GM19238 (cell line): ENCODE measurements around the gene MCM8.

Experiments used
- DNase-seq: peaks from one replicate; pipeline ENCODE4 v3.0.0; 2011; ENCODE audit warnings: low spot score; ENCODE audit not compliant: insufficient read length

MCM8 gene

GRCh38 chr20:5950271-5951031, at the start of gene MCM8, which contains the start of gene TRMT6:
MCM8 (plus strand) TSS chr20:5950652; CDS start chr20:5952016, 1,364 bp downstream.
TRMT6 (minus strand) TSS chr20:5950533; CDS start chr20:5950405, 128 bp downstream.
- DNase-seq = peak; percentile 86

GRCh38 chr20:5900908-5901307, 49.5 kb upstream of the MCM8 start:
- DNase-seq = no peak

GRCh38 chr20:5908981-5909380, 41.5 kb upstream of the MCM8 start:
- no peak for DNase-seq

- no peak for DNase-seq
Observed at GRCh38 chr20:5910186-5910585, 40.3 kb upstream of the MCM8 start.

GRCh38 chr20:5913166-5913565, 37.3 kb upstream of the MCM8 start:
- no peak for DNase-seq

- DNase-seq = no peak
Observed at GRCh38 chr20:5914859-5915258, 35.6 kb upstream of the MCM8 start.

DNA sequence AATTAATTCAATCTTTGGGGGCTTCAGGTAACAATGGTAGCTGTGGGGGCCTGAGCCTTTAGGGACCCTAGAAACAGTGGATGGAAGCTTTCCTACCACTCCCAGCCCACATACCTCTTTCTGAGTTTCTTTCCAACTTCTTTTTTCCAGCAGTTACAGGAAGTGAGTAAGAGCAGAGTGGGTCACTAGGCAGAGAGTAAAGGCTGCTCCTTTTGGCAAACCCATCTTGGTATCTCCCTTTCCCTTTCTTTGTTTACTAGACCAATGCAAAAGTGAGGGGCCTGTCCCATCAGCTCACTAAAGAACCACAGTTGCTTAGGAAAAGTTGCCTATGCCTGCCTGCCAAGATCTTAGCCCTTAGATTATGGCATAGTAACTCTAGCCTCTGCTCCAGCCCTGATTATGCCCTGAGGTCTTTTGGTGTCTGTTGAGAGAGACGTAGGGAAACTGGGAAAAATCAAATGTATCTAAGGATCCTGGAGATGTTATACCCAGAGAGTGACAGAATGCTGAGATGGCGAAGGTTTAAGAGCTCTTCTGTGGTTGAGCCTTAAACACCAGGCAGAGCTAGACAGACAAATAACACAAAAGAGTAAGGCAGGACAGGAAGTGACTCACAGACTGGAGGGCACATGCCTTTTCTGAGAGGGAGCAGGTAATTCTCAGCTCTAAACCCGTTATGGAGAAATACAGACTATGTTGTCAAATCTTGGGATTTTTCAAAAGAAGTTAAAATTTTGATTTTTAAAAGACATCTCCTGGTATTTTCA, 31.4 kb upstream of the MCM8 start:
- DNase-seq = no peak

- DNase-seq = no peak
Observed at GRCh38 chr20:5919626-5920544, 30.6 kb upstream of the MCM8 start.

GRCh38 chr20:5920581-5920980, 29.9 kb upstream of the MCM8 start:
- DNase-seq = no peak

- no peak for DNase-seq
Observed at GRCh38 chr20:5923493-5923892, 27.0 kb upstream of the MCM8 start.

- no peak for DNase-seq
Observed at GRCh38 chr20:5925551-5925950, 24.9 kb upstream of the MCM8 start.

- DNase-seq = no peak
Observed at GRCh38 chr20:5927749-5928462, 22.5 kb upstream of the MCM8 start.

- no peak for DNase-seq
Observed at GRCh38 chr20:5928836-5929715, 21.4 kb upstream of the MCM8 start.

- no peak for DNase-seq
Observed at GRCh38 chr20:5931411-5931810, 19.0 kb upstream of the MCM8 start.

DNA sequence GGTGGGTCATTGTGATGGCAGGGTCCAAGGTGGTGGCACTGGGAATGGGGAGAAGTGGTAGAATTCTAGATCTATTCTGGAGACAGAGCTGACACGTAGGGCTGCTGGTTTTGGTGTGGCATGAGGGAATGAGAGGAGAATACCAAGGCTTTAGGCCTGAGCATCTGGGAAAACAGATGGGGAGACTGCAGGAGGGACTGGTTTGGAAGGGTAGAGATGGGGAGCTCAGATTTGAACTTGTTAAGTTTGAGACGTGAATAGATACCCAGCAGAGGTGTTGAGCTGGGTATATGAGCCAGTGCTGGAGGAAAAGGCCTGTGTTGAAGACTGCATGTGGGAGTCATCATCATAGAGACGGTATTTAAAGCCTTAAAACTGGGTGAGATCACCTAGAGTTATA, 17.7 kb upstream of the MCM8 start:
- DNase-seq = no peak

DNA sequence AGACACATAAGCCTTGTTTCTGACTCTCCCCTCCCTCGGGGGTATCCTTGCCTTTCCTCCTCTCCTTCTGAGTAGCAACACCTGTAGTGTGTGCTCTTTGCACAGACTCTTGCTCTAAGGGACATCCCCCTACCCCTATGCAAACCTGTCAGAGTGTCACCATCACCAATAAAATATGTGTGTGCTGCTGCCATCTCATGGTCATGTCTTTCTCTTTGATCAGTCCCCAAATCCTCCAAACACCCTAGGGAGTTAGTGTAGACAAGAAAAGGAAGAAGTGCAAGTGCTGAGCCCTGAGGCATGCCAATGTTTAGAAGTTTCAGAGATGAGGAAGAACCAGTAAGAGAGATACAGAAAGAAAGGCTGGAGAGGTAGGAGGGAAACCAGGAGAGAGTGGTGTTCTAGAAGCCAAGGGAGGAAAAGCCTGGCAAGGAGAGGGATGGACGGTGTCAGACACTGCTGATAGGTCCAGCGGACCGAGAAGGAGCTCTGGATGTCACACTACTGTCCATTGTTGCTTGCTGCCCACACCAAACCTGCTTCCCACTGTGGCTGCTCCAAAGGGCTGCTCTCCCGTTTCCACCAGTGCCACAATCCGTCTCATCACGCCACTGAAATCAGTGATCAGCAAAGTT, 16.5 kb upstream of the MCM8 start:
- DNase-seq = peak; percentile 5

GRCh38 chr20:5935384-5935783, 15.1 kb upstream of the MCM8 start:
- DNase-seq = no peak

- DNase-seq = no peak
Observed at GRCh38 chr20:5936238-5936637, 14.2 kb upstream of the MCM8 start.

DNA sequence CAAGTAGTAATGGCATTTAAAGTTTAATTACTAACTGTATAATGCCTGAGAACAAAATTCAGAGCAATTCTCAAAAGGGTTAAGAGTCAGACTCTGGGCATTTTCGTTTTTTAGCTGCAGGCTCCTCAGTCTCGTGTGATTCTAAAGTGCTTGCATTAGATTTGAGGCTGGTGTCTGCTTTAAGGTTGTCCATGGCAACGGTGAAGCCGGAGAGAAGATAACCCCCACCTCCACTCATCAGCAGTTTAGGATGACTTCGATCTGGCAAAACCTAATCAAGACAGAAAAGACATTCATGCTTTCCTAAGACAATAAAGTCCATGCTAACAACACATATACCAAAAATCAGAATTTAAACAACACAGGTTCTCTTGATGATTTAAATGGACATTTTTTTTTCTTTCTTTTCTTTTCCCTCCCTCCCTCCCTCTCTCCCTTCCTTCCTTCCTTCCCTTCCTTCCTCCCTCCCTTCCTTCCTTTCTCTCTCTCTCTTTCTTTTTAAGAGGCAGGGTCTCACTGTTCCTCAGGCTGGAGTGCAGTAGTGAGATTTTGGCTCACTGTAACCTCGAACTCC, 11.9 kb upstream of the MCM8 start:
- no peak for DNase-seq
